ENCODE data around the gene C20orf202.
A peak's percentile ranks its signal among the peaks of the same experiment; 100 is the strongest.
"Not testable (repeated sequence)": the region's sequence is repeated elsewhere in the genome, so short reads cannot be mapped to it uniquely, and the experiment has no call there.

The C20orf202 gene

DNA sequence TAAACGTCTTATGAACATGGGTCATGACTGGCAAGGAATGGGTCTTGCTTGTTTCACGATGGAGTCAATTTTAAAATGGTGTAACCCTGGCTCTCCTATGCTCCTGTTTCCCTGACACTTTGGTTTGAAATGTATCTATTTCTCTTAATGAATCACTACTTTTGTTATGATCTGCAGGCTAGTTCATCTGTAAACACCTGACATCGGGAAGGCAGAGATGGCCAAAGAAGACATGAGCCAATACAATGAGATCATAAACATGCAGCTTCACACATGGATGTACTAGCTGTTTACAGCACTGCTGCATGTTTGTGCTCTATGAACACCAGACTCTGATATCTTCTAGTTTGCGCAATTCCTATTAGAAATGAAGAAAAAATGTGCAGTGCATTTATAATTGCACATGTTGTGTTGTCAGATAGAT, 11.6 kb downstream of the C20orf202 start:
- Histone ChIP-seq H3K9me3 (ENCODE audit: control insufficient read depth, insufficient read depth, low read depth, low read length) (no peaks in the 10 kb centered on the region), H3K4me3 (ENCODE audit: low read depth, low read length) (no peak overlapping the region), H3K36me3 (ENCODE audit: control insufficient read depth in 2 of 2, insufficient read depth in 1 of 2, low read length in 2 of 2) (no peaks in the 10 kb centered on the region), H3K27ac (ENCODE audit: extremely low read depth, low read depth, low read length) (no peak overlapping the region), H3K4me1 (ENCODE audit: control insufficient read depth, insufficient read depth, low read length) (no peaks in the 10 kb centered on the region)
- ChIA-PET POLR2A (no interaction called here), CTCF (interaction anchor here (1.3 kb wide), 1 partner anchor 289 kb away, joined by 4 read pairs; no protein-coding TSS in a partner anchor)
- no peak for TF ChIP-seq ZFP37 (tag by site-specific recombination; IDR thresholded peaks at IDR 0.05)
- TF ChIP-seq, protein P1, sequence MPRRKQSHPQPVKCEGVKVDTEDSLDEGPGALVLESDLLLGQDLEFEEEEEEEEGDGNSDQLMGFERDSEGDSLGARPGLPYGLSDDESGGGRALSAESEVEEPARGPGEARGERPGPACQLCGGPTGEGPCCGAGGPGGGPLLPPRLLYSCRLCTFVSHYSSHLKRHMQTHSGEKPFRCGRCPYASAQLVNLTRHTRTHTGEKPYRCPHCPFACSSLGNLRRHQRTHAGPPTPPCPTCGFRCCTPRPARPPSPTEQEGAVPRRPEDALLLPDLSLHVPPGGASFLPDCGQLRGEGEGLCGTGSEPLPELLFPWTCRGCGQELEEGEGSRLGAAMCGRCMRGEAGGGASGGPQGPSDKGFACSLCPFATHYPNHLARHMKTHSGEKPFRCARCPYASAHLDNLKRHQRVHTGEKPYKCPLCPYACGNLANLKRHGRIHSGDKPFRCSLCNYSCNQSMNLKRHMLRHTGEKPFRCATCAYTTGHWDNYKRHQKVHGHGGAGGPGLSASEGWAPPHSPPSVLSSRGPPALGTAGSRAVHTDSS (tag by site-specific recombination; IDR thresholded peaks at IDR 0.05) = no peak

DNA sequence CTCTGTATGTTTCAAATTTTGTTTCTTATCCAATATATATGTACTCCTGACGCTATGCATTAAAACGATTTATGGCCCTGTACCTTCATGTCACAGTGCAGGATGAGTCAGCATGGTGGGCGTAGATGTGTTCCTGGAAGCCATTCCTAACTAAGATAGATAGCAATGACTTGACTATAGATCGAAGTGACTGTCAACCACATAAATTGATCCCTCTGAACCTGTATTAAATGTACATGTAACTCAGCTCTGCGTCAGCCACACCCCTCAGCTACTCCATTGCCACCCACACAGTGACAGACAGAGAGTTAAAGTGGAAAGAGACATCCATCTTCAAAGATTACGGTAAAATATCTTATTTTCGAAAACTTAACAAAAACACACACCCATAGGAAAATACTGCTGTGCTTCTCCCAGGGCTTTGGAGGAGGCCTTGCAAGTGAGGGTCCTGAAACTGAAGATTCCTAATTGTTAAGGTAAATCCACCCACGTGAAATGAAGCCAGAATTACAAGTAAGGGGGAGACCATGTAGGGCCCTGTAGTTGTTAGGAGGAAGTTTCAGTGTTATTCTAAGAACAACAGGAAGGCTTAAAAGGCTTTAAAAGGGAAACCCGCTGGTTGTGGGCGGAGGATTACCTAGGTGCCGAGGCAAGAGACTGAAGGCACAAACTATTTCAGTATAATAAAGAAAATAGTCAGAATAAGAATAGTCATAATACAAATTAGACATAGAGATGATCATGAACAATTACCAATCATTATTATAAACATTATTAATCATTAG, 12.3 kb downstream of the C20orf202 start:
- POLR2A ChIA-PET = no interaction called here
- CTCF ChIA-PET = interaction anchor here (0.6 to 1.0 kb wide), 2 partner anchors 108 to 288 kb away, joined by 3 to 5 read pairs; no protein-coding TSS in a partner anchor
- no peak overlapping the region for H3K4me3 ChIP-seq (ENCODE audit: low read depth, low read length)
- no peaks in the 10 kb centered on the region for H3K4me1 ChIP-seq (ENCODE audit: control insufficient read depth, insufficient read depth, low read length)
- no peaks in the 10 kb centered on the region for H3K9me3 ChIP-seq (ENCODE audit: control insufficient read depth, insufficient read depth, low read depth, low read length)
- no peak overlapping the region for H3K27ac ChIP-seq (ENCODE audit: extremely low read depth, low read depth, low read length)
- TF ChIP-seq EGR2 (tag by site-specific recombination; IDR thresholded peaks at IDR 0.05; ENCODE audit: low read depth) (peak; percentile 45), ZSCAN30 (tag by site-specific recombination; IDR thresholded peaks at IDR 0.05) (no peak), ZNF558 (tag by site-specific recombination; IDR thresholded peaks at IDR 0.05) (no peak), ZFHX2 (tag by site-specific recombination; conservative IDR thresholded peaks at IDR 0.05) (peak; percentile 47)
- H3K36me3 ChIP-seq (ENCODE audit: control insufficient read depth in 2 of 2, insufficient read depth in 1 of 2, low read length in 2 of 2) = no peaks in the 10 kb centered on the region

DNA sequence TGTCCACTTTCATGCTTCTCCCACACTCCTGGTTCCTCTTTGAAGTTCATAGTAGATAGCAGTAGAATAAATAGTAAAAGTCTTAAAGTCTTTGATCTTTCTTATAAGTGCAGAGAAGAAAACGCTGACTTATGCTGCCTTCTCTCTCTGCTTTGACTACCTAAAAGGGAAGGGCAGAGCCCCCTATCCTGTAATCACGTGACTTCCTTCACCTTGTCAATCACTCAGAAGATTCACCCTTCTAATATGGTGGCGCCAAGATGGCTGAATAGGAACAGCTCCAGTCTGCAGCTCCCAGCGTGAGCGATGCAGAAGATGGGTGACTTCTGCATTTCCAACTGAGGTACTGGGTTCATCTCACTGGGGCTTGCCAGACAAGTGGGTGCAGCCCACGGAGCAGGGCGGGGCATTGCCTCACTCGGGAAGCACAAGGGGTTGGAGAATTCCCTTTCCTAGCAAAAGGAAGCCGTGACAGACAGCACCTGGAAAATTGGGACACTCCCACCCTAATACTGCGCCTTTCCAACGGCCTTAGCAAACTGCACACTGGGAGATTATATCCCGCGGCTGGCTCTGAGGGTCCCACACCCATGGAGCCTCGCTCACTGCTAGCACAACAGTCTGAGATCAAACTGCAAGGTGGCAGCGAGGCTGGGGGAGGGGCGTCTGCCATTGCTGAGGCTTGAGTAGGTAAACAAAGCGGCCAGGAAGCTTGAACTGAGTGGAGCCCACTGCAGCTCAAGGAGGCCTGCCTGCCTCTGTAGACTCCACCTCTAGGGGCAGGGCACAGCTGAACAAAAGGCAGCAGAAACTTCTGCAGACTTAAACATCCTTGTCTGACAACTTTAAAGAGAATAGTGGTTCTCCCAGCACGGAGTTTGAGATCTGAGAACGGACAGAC, 13.5 kb downstream of the C20orf202 start:
- H3K9me3 ChIP-seq (ENCODE audit: control insufficient read depth, insufficient read depth, low read depth, low read length); H3K27ac ChIP-seq (ENCODE audit: extremely low read depth, low read depth, low read length); H3K4me1 ChIP-seq (ENCODE audit: control insufficient read depth, insufficient read depth, low read length); H3K4me3 ChIP-seq (ENCODE audit: low read depth, low read length); POLR2A ChIA-PET; H3K36me3 ChIP-seq (ENCODE audit: control insufficient read depth in 2 of 2, insufficient read depth in 1 of 2, low read length in 2 of 2): not testable (repeated sequence)
- CTCF ChIA-PET = interaction anchor here (1.0 kb wide), 1 partner anchor 287 kb away, joined by 3 read pairs; no protein-coding TSS in a partner anchor

DNA sequence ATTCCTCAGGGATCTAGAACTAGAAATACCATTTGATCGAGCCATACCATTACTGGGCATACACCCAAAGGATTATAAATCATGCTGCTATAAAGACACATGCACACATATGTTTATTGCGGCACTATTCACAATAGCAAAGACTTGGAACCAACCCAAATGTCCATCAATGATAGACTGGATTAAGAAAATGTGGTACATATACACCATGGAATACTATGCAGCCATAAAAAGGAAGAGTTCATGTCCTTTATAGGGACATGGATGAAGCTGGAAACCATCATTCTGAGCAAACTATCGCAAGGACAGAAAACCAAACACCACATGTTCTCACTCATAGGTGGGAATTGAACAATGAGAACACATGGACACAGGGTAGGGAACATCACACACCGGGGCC, 19.5 kb downstream of the C20orf202 start:
- POLR2A ChIA-PET; CTCF ChIA-PET; H3K4me1 ChIP-seq (ENCODE audit: control insufficient read depth, insufficient read depth, low read length); H3K4me3 ChIP-seq (ENCODE audit: low read depth, low read length); H3K36me3 ChIP-seq (ENCODE audit: control insufficient read depth in 2 of 2, insufficient read depth in 1 of 2, low read length in 2 of 2); H3K9me3 ChIP-seq (ENCODE audit: control insufficient read depth, insufficient read depth, low read depth, low read length); H3K27ac ChIP-seq (ENCODE audit: extremely low read depth, low read depth, low read length): not testable (repeated sequence)
- peak; percentile 76; the same call in 1 of the 2 replicates for TF ChIP-seq ZNF146 (tag by site-specific recombination; IDR thresholded peaks at IDR 0.05)

DNA sequence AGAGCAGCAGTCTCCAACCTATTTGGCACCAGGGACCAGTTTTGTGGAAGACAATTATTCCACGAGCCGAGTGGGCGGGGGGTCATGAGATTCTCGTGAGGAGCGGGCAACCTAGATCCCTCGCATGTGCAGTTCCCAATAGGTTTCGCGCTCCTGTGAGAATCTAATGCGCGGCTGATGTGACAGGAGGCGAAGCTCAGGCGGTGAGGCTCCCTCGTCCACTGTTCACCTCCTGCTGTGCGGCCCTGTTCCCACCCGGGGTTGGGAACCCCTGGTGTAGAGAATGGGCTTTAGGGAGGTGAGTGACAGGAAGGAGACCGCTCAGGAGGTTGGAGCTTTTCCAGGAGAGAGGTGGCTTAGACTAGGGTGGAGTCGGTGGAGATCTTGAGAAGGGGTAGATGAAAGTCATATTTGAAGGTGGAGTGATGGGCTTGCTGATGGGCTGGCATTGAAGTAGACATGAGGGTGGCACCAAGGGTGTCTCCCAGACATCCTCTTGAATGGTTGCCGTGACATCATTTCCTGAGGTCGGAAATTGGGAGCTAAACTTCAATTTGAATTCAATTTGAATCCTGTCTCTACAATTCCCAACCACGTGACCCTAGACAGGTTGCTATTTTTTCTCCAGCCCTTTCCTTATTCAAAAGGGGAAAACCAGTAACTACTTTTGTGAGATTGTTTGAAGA, 21.1 kb downstream of the C20orf202 start:
- ChIA-PET POLR2A (no interaction called here), CTCF (interaction anchor here (1.1 to 1.5 kb wide), 2 partner anchors 11 to 280 kb away, joined by 4 to 9 read pairs; no protein-coding TSS in a partner anchor)
- no peaks in the 10 kb centered on the region for H3K36me3 ChIP-seq (ENCODE audit: control insufficient read depth in 2 of 2, insufficient read depth in 1 of 2, low read length in 2 of 2)
- H3K9me3 ChIP-seq (ENCODE audit: control insufficient read depth, insufficient read depth, low read depth, low read length) = no peaks in the 10 kb centered on the region
- H3K27ac ChIP-seq (ENCODE audit: extremely low read depth, low read depth, low read length) = no peak overlapping the region
- no peak overlapping the region for H3K4me3 ChIP-seq (ENCODE audit: low read depth, low read length)
- 0 out of 2 replicates have a peak, but pooled peaks cover 2% of the 10 kb centered on the region for H3K4me1 ChIP-seq (ENCODE audit: control insufficient read depth, insufficient read depth, low read length)
- TF ChIP-seq, protein P2, sequence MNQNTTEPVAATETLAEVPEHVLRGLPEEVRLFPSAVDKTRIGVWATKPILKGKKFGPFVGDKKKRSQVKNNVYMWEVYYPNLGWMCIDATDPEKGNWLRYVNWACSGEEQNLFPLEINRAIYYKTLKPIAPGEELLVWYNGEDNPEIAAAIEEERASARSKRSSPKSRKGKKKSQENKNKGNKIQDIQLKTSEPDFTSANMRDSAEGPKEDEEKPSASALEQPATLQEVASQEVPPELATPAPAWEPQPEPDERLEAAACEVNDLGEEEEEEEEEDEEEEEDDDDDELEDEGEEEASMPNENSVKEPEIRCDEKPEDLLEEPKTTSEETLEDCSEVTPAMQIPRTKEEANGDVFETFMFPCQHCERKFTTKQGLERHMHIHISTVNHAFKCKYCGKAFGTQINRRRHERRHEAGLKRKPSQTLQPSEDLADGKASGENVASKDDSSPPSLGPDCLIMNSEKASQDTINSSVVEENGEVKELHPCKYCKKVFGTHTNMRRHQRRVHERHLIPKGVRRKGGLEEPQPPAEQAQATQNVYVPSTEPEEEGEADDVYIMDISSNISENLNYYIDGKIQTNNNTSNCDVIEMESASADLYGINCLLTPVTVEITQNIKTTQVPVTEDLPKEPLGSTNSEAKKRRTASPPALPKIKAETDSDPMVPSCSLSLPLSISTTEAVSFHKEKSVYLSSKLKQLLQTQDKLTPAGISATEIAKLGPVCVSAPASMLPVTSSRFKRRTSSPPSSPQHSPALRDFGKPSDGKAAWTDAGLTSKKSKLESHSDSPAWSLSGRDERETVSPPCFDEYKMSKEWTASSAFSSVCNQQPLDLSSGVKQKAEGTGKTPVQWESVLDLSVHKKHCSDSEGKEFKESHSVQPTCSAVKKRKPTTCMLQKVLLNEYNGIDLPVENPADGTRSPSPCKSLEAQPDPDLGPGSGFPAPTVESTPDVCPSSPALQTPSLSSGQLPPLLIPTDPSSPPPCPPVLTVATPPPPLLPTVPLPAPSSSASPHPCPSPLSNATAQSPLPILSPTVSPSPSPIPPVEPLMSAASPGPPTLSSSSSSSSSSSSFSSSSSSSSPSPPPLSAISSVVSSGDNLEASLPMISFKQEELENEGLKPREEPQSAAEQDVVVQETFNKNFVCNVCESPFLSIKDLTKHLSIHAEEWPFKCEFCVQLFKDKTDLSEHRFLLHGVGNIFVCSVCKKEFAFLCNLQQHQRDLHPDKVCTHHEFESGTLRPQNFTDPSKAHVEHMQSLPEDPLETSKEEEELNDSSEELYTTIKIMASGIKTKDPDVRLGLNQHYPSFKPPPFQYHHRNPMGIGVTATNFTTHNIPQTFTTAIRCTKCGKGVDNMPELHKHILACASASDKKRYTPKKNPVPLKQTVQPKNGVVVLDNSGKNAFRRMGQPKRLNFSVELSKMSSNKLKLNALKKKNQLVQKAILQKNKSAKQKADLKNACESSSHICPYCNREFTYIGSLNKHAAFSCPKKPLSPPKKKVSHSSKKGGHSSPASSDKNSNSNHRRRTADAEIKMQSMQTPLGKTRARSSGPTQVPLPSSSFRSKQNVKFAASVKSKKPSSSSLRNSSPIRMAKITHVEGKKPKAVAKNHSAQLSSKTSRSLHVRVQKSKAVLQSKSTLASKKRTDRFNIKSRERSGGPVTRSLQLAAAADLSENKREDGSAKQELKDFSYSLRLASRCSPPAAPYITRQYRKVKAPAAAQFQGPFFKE (tag by site-specific recombination; IDR thresholded peaks at IDR 0.05; ENCODE audit: borderline replicate concordance) = no peak
- TF ChIP-seq ZFP37 (tag by site-specific recombination; IDR thresholded peaks at IDR 0.05) (no peak), ZNF747 (tag by site-specific recombination; IDR thresholded peaks at IDR 0.05) (no peak)

All from HEK293 (cell line).